ENCODE data around the gene RUSC2. TPM values are rescaled to one million over a fixed set of nuclear protein-coding genes. Genes with fewer than 3 reads are reported as not detected.
A peak's percentile ranks its signal among the peaks of the same experiment; 100 is the strongest.

RUSC2 gene
- total and polyA plus RNA-seq, 2 experiments from 2014 or later, result 16.6 to 17.7 TPM

- TF ChIP-seq CTCF (IDR thresholded peaks at IDR 0.05; ENCODE audit: poor library complexity) (no peak), EZH2phosphoT487 (IDR thresholded peaks at IDR 0.05; ENCODE audit: low read depth, severe bottlenecking, unreplicated experiment) (no peak), EZH2 (IDR thresholded peaks at IDR 0.05; ENCODE audit: borderline replicate concordance) (no peak)
- Histone ChIP-seq H4K20me1 (ENCODE audit: insufficient read depth, poor library complexity, severe bottlenecking) (no peaks in the 10 kb centered on the region), H3K27ac (no peak overlapping the region), H3K27me3 (no peaks in the 10 kb centered on the region), H3K4me2 (no peak overlapping the region), H3K9me2 (replicated peaks; ENCODE audit: insufficient read depth) (no peaks in the 10 kb centered on the region), H3K9me3 (ENCODE audit: low read depth) (no peaks in the 10 kb centered on the region), H3K36me3 (replicated peaks; ENCODE audit: insufficient read depth, low read depth) (no peaks in the 10 kb centered on the region), H3K4me1 (ENCODE audit: insufficient read depth) (peaks cover 16% of the 10 kb centered on the region), H2AFZ (no peak overlapping the region), H3K4me3 (no peak overlapping the region), H3K79me2 (peaks cover 67% of the 10 kb centered on the region)
- DNase-seq (ENCODE audit: low spot score), result no peak
- 74% methylated on average over 3 of the region's 3 CpGs for WGBS (ENCODE audit: low lambda C conversion rate, missing lambda C conversion rate)
Observed at GRCh38 chr9:35508069-35508468, 18.2 kb downstream of the RUSC2 start.

GRCh38 chr9:35510383-35510753, 20.5 kb downstream of the RUSC2 start:
- Histone ChIP-seq H3K9me3 (ENCODE audit: low read depth) (no peaks in the 10 kb centered on the region), H3K36me3 (replicated peaks; ENCODE audit: insufficient read depth, low read depth) (no peaks in the 10 kb centered on the region), H3K27ac (peak overlapping the region; percentile 92), H2AFZ (no peak overlapping the region), H3K79me2 (peaks cover 70% of the 10 kb centered on the region), H3K4me1 (ENCODE audit: insufficient read depth) (peaks cover 16% of the 10 kb centered on the region), H3K4me2 (peak overlapping the region; percentile 40), H3K27me3 (no peaks in the 10 kb centered on the region), H3K9me2 (replicated peaks; ENCODE audit: insufficient read depth) (no peaks in the 10 kb centered on the region), H3K4me3 (no peak overlapping the region), H4K20me1 (ENCODE audit: insufficient read depth, poor library complexity, severe bottlenecking) (no peaks in the 10 kb centered on the region)
- TF ChIP-seq EZH2phosphoT487 (IDR thresholded peaks at IDR 0.05; ENCODE audit: low read depth, severe bottlenecking, unreplicated experiment) (no peak), CTCF (IDR thresholded peaks at IDR 0.05; ENCODE audit: poor library complexity) (no peak), EZH2 (IDR thresholded peaks at IDR 0.05; ENCODE audit: borderline replicate concordance) (no peak)
- DNase-seq (ENCODE audit: low spot score), result no peak
- 56% methylated on average over 3 of the region's 3 CpGs for WGBS (ENCODE audit: low lambda C conversion rate, missing lambda C conversion rate)

GRCh38 chr9:35510754-35511428, 21.0 kb downstream of the RUSC2 start:
- Histone ChIP-seq H3K36me3 (replicated peaks; ENCODE audit: insufficient read depth, low read depth) (no peaks in the 10 kb centered on the region), H3K4me2 (peak overlapping the region; percentile 47), H2AFZ (no peak overlapping the region), H3K4me3 (no peak overlapping the region), H3K9me3 (ENCODE audit: low read depth) (no peaks in the 10 kb centered on the region), H3K27me3 (no peaks in the 10 kb centered on the region), H3K4me1 (ENCODE audit: insufficient read depth) (peaks cover 16% of the 10 kb centered on the region), H3K9me2 (replicated peaks; ENCODE audit: insufficient read depth) (no peaks in the 10 kb centered on the region), H3K79me2 (peaks cover 68% of the 10 kb centered on the region), H4K20me1 (ENCODE audit: insufficient read depth, poor library complexity, severe bottlenecking) (no peaks in the 10 kb centered on the region), H3K27ac (peak overlapping the region; percentile 92)
- DNase-seq (ENCODE audit: low spot score), result peak; percentile 88
- 44% methylated on average over 3 of the region's 3 CpGs for WGBS (ENCODE audit: low lambda C conversion rate, missing lambda C conversion rate)
- TF ChIP-seq EZH2phosphoT487 (IDR thresholded peaks at IDR 0.05; ENCODE audit: low read depth, severe bottlenecking, unreplicated experiment) (no peak), EZH2 (IDR thresholded peaks at IDR 0.05; ENCODE audit: borderline replicate concordance) (no peak), CTCF (IDR thresholded peaks at IDR 0.05; ENCODE audit: poor library complexity) (peak; percentile 29)

Data from hepatocyte (in vitro differentiated cells).